HFFc6 (cell line): ENCODE measurements around the gene ERCC6L2. TPM values are rescaled to one million over a fixed set of nuclear protein-coding genes. Genes with fewer than 3 reads are reported as not detected.

Experiments used
- DNase-seq: peaks from one replicate; pipeline ENCODE4 v3.0.0-alpha.2; 2018
- H3K27ac Mint-ChIP-seq: 2 replicates; pipeline ENCODE4 v1.8.0; 2020; ENCODE audit warnings: mild to moderate bottlenecking, mixed read lengths
- H3K27me3 Mint-ChIP-seq: 2 replicates; pipeline ENCODE4 v1.8.0; 2021; ENCODE audit warnings: mild to moderate bottlenecking, moderate library complexity, mixed read lengths; ENCODE audit not compliant: insufficient read depth
- H3K36me3 Mint-ChIP-seq: 2 replicates; pipeline ENCODE4 v1.8.0; 2021; ENCODE audit warnings: low read depth, mixed read lengths
- H3K4me1 Mint-ChIP-seq: 2 replicates; pipeline ENCODE4 v1.8.0; 2020; ENCODE audit warnings: low read depth, mixed read lengths
- H3K4me3 Mint-ChIP-seq: 2 replicates; pipeline ENCODE4 v1.8.0; 2020; ENCODE audit warnings: mild to moderate bottlenecking, moderate library complexity, mixed read lengths
- H3K9me3 Mint-ChIP-seq: 2 replicates; pipeline ENCODE4 v1.8.0; 2020; ENCODE audit warnings: mild to moderate bottlenecking, mixed read lengths
- long read RNA-seq: library from polyadenylated mRNA; unstranded; transcript quantifications from one replicate; pipeline ENCODE4 v2.0.0, GENCODE V29; 2019
- total RNA-seq, 6 experiments: library from RNA; stranded (reverse); fragmentation: NEBNext Ultra II Directional; extraction: Animal tissue kit (Norgen Biotek cat#: 25700); gene quantifications; 2 replicates in 1 of 6; 3 replicates in 5 of 6; pipeline ENCODE4 v1.2.3, GENCODE V29; 2021
- TF ChIP-seq, protein P1 (sequence below): fragments of 200-600 bp; sonication (generic); IDR thresholded peaks from 2 replicates; pipeline ENCODE4 v1.5.0; 2021; ENCODE audit warnings: antibody characterized with exemption, mild to moderate bottlenecking

Gene ERCC6L2
- total RNA-seq, result 10 to 100 TPM; 26.2 to 31.4 (median 29.7) TPM
- long read RNA-seq, partial matches to known transcripts, result 12 of 18 reads
- long read RNA-seq, other reads (novel, unspliced or antisense), result 6 of 18 reads

GRCh38 chr9:95875305-95876137, at the start of gene ERCC6L2:
ERCC6L2 (plus strand) TSS chr9:95875691; CDS start chr9:95876039, 348 bp downstream.
- DNase-seq, result peak; percentile 98
- Mint-ChIP-seq H3K27ac (no peak within 1 kb of the TSS), H3K4me3 (no peak within 1 kb of the TSS), H3K36me3 (peaks cover 41% of the 10 kb centered on the region), H3K9me3 (peaks cover 5% of the 10 kb centered on the region; the same call in 1 of the 2 replicates), H3K27me3 (no peaks in the 10 kb centered on the region; the same call in none of the 2 replicates), H3K4me1 (peaks cover 25% of the 10 kb centered on the region)
- TF ChIP-seq, protein P1, sequence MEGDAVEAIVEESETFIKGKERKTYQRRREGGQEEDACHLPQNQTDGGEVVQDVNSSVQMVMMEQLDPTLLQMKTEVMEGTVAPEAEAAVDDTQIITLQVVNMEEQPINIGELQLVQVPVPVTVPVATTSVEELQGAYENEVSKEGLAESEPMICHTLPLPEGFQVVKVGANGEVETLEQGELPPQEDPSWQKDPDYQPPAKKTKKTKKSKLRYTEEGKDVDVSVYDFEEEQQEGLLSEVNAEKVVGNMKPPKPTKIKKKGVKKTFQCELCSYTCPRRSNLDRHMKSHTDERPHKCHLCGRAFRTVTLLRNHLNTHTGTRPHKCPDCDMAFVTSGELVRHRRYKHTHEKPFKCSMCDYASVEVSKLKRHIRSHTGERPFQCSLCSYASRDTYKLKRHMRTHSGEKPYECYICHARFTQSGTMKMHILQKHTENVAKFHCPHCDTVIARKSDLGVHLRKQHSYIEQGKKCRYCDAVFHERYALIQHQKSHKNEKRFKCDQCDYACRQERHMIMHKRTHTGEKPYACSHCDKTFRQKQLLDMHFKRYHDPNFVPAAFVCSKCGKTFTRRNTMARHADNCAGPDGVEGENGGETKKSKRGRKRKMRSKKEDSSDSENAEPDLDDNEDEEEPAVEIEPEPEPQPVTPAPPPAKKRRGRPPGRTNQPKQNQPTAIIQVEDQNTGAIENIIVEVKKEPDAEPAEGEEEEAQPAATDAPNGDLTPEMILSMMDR, result peak; percentile 19; the same call in 1 of the 2 replicates

DNA sequence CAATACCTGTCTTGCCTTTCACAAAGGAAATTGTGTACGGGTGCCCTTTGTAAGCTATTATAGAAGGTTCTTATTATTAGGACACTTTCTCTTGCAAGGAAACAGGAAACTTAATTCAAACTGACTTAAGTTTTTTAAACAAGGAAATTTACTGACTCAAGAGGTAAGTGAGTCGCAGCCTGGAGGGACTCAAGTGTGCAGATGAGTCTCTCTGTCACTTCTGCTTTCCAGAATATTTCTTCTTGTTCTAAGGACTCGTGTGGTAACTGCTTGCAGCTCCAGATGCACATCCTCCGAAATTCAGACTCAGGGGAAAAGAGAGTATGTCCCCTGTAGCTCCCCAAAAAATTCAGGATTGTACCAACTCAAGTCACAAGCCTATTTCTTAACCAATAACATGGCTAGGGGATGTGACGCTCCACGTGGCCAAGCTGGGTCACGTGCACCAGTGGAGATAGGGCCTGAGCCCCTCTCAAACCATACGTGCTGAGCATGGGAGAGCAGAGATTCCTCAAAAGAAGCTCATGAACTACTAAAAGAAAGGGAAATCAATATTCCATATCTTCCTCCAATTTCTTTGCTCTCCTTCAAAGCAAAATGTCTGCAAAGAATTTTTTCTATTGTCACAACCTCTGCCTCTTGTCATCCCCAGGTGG, 49.2 kb upstream of the ERCC6L2 start:
- Mint-ChIP-seq H3K9me3 (no peaks in the 10 kb centered on the region), H3K27me3 (peaks cover 2% of the 10 kb centered on the region; the same call in 1 of the 2 replicates), H3K4me1 (peaks cover 40% of the 10 kb centered on the region), H3K27ac (no peak overlapping the region), H3K36me3 (no peaks in the 10 kb centered on the region; the same call in 1 of the 2 replicates), H3K4me3 (no peak overlapping the region)
- DNase-seq, result no peak
- TF ChIP-seq, protein P1, result no peak

DNA sequence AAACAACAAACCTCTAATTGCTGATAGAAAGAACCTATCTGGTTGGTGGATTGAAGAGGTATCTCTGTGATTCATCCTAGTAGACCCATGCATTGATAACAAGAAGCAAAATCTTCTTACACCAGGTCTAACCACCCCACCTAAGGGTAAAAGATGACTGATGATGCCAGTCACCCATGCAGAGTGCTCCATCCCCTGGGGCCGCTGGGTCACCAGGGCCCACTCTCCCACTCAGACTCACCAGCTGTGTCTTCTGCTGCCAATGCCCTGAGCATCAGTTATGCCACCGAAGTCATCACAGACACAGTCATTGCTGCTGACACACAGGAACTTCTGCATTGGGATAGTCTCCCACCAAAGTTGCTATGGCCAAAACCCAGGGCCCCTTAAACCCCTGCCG, 44.7 kb upstream of the ERCC6L2 start:
- TF ChIP-seq, protein P1, result no peak
- H3K4me1 Mint-ChIP-seq, result peaks cover 16% of the 10 kb centered on the region
- no peaks in the 10 kb centered on the region for H3K9me3 Mint-ChIP-seq
- H3K27me3 Mint-ChIP-seq, result peaks cover 2% of the 10 kb centered on the region; the same call in 1 of the 2 replicates
- no peak overlapping the region for H3K4me3 Mint-ChIP-seq
- H3K36me3 Mint-ChIP-seq, result peaks cover 11% of the 10 kb centered on the region; the same call in 1 of the 2 replicates
- H3K27ac Mint-ChIP-seq, result no peak overlapping the region
- no peak for DNase-seq

DNA sequence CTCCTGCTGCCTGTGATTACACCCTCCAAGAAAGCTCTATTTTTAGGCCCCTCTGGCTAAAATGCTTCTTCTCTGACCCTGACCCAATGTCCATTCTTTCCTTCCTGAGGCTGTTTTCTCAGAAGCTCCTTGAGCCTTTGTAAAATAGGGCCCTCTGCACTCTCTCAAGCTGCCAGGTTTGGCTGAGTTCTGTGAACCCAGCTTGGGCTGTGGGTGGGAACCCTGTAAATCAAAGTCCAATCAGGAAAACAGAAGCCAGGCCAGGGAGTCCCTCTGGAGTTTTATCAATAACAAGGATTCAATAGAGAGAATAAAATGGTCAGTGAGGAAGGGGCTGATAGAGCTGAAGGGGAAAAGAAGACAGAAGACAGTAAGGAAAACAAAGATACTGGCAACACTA, 43.7 kb upstream of the ERCC6L2 start:
- Mint-ChIP-seq H3K36me3 (peaks cover 11% of the 10 kb centered on the region; the same call in 1 of the 2 replicates), H3K27me3 (peaks cover 2% of the 10 kb centered on the region; the same call in 1 of the 2 replicates), H3K4me1 (peaks cover 16% of the 10 kb centered on the region), H3K4me3 (no peak overlapping the region), H3K27ac (no peak overlapping the region), H3K9me3 (no peaks in the 10 kb centered on the region)
- DNase-seq, result no peak
- TF ChIP-seq, protein P1, result no peak

GRCh38 chr9:95833546-95834178, 41.8 kb upstream of the ERCC6L2 start:
- Mint-ChIP-seq H3K9me3 (no peaks in the 10 kb centered on the region), H3K4me1 (peaks cover 15% of the 10 kb centered on the region), H3K4me3 (no peak overlapping the region), H3K27me3 (no peaks in the 10 kb centered on the region), H3K27ac (no peak overlapping the region), H3K36me3 (peaks cover 16% of the 10 kb centered on the region; the same call in 1 of the 2 replicates)
- no peak for DNase-seq
- TF ChIP-seq, protein P1, result no peak
